ENCODE results near the gene IPO5. TPM values are rescaled to one million over a fixed set of nuclear protein-coding genes. Genes with fewer than 3 reads are reported as not detected.

The IPO5 gene
- total and polyA plus RNA-seq, 2 of the 4 experiments (the other 2 are of a cell fraction), result 89.2 to 270 TPM

- Histone ChIP-seq H3K9me1 (ENCODE audit: insufficient read depth, low read length) (no peaks in the 10 kb centered on the region), H3K4me2 (ENCODE audit: low read depth, low read length) (no peak overlapping the region), H2BK120ac (ENCODE audit: low read depth, low read length) (no peak overlapping the region), H2BK5ac (ENCODE audit: low read depth, low read length, poor library complexity, severe bottlenecking) (no peak overlapping the region), H2BK20ac (ENCODE audit: low read depth, low read length) (no peak overlapping the region), H3K9me3 (ENCODE audit: control insufficient read depth, insufficient read depth, low read length) (no peaks in the 10 kb centered on the region), H2AFZ (replicated peaks; ENCODE audit: low read length, poor library complexity) (no peak overlapping the region), H4K5ac (ENCODE audit: low read depth, low read length) (no peak overlapping the region), H3K56ac (ENCODE audit: extremely low read depth, insufficient read depth, low read length) (no peak overlapping the region), H3K14ac (replicated peaks; ENCODE audit: low read depth, low read length) (no peak overlapping the region), H3K9ac (ENCODE audit: low read depth, low read length) (no peak overlapping the region), H3K79me1 (ENCODE audit: low read depth in 1 of 2, low read length in 2 of 2) (no peaks in the 10 kb centered on the region), H4K20me1 (ENCODE audit: insufficient read depth, low read length) (no peaks in the 10 kb centered on the region), H2AK9ac (replicated peaks; ENCODE audit: low read depth, low read length, poor library complexity) (no peak overlapping the region), H3K4ac (ENCODE audit: low read depth, low read length) (no peak overlapping the region), H3K27me3 (ENCODE audit: control insufficient read depth, insufficient read depth, low read length) (no peaks in the 10 kb centered on the region; the same call in 1 of the 2 replicates), H3K4me1 (ENCODE audit: control insufficient read depth, insufficient read depth, low read length) (no peaks in the 10 kb centered on the region), H2AK5ac (ENCODE audit: low read depth, low read length) (no peak overlapping the region), H3K18ac (ENCODE audit: low read depth, low read length) (no peak overlapping the region), H3K27ac (ENCODE audit: insufficient read depth, low read length) (no peak overlapping the region), H4K91ac (ENCODE audit: insufficient read depth, low read depth, low read length) (no peak overlapping the region), H2BK15ac (ENCODE audit: low read depth, low read length) (no peak overlapping the region), H3K23ac (ENCODE audit: low read depth, low read length) (no peak overlapping the region), H4K8ac (ENCODE audit: low read depth in 2 of 2, low read length in 2 of 2) (no peak overlapping the region), H3K36me3 (ENCODE audit: control insufficient read depth, insufficient read depth, low read length) (no peaks in the 10 kb centered on the region), H3K4me3 (ENCODE audit: insufficient read depth, low read depth, low read length) (no peak overlapping the region)
- in situ Hi-C loops (cut with MboI; ENCODE audit: low sequenced_read_pairs) (no loop called here), dilution Hi-C loops (cut with HindIII; ENCODE audit: low sequenced_read_pairs, unreplicated experiment) (no loop called here), intact Hi-C loops (cut with micrococcal nuclease) (no loop called here)
- POLR2A ChIA-PET (ENCODE audit: unreplicated experiment), result no interaction called here
- CTCF ChIA-PET, result no interaction called here
- no peak for TF ChIP-seq MAZ (IDR thresholded peaks at IDR 0.05; ENCODE audit: borderline replicate concordance, low read depth, low read length)
- no peak for TF ChIP-seq CEBPB (IDR thresholded peaks at IDR 0.05; ENCODE audit: low read depth, low read length)
- TF ChIP-seq RAD21 (IDR thresholded peaks at IDR 0.05; ENCODE audit: low read length), result no peak
- TF ChIP-seq, protein P1, sequence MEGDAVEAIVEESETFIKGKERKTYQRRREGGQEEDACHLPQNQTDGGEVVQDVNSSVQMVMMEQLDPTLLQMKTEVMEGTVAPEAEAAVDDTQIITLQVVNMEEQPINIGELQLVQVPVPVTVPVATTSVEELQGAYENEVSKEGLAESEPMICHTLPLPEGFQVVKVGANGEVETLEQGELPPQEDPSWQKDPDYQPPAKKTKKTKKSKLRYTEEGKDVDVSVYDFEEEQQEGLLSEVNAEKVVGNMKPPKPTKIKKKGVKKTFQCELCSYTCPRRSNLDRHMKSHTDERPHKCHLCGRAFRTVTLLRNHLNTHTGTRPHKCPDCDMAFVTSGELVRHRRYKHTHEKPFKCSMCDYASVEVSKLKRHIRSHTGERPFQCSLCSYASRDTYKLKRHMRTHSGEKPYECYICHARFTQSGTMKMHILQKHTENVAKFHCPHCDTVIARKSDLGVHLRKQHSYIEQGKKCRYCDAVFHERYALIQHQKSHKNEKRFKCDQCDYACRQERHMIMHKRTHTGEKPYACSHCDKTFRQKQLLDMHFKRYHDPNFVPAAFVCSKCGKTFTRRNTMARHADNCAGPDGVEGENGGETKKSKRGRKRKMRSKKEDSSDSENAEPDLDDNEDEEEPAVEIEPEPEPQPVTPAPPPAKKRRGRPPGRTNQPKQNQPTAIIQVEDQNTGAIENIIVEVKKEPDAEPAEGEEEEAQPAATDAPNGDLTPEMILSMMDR (conservative IDR thresholded peaks at IDR 0.05; ENCODE audit: low read depth, low read length), result no peak
- no peak for TF ChIP-seq CHD1 (IDR thresholded peaks at IDR 0.05; ENCODE audit: low read depth, low read length)
- TF ChIP-seq, protein P2, sequence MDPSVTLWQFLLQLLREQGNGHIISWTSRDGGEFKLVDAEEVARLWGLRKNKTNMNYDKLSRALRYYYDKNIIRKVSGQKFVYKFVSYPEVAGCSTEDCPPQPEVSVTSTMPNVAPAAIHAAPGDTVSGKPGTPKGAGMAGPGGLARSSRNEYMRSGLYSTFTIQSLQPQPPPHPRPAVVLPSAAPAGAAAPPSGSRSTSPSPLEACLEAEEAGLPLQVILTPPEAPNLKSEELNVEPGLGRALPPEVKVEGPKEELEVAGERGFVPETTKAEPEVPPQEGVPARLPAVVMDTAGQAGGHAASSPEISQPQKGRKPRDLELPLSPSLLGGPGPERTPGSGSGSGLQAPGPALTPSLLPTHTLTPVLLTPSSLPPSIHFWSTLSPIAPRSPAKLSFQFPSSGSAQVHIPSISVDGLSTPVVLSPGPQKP (IDR thresholded peaks at IDR 0.05; ENCODE audit: borderline replicate concordance, low read depth, low read length), result no peak
- TF ChIP-seq NFE2L2 (IDR thresholded peaks at IDR 0.05; ENCODE audit: low read depth, low read length), result no peak
- no peak for TF ChIP-seq SMC3 (IDR thresholded peaks at IDR 0.05; ENCODE audit: low read depth, low read length)
- no peak for TF ChIP-seq POLR2A (IDR thresholded peaks at IDR 0.05; ENCODE audit: low read depth, low read length)
- TF ChIP-seq RCOR1 (IDR thresholded peaks at IDR 0.05; ENCODE audit: insufficient replicate concordance, low read length), result no peak
- no peak for TF ChIP-seq MXI1 (IDR thresholded peaks at IDR 0.05; ENCODE audit: borderline replicate concordance, low read depth, low read length)
- TF ChIP-seq MAFK (IDR thresholded peaks at IDR 0.05; ENCODE audit: low read depth, low read length), result no peak
- no peak for TF ChIP-seq FOS (IDR thresholded peaks at IDR 0.05; ENCODE audit: low read depth, low read length)
- TF ChIP-seq BHLHE40 (IDR thresholded peaks at IDR 0.05; ENCODE audit: low read depth, low read length), result no peak
- no peak for TF ChIP-seq RFX5 (IDR thresholded peaks at IDR 0.05; ENCODE audit: low read depth, low read length)
- TF ChIP-seq, protein P3, sequence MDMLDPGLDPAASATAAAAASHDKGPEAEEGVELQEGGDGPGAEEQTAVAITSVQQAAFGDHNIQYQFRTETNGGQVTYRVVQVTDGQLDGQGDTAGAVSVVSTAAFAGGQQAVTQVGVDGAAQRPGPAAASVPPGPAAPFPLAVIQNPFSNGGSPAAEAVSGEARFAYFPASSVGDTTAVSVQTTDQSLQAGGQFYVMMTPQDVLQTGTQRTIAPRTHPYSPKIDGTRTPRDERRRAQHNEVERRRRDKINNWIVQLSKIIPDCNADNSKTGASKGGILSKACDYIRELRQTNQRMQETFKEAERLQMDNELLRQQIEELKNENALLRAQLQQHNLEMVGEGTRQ (IDR thresholded peaks at IDR 0.05; ENCODE audit: low read depth, low read length), result no peak
- no CpG with 5 or more reads among the region's 1 CpG for WGBS, 2 experiments (ENCODE audit: extremely low coverage in 2 of 2, insufficient read length in 1 of 2)
- ATAC-seq (ENCODE audit: low read depth), result no peak
- no peak for DNase-seq
- BruUV-seq (replicated peaks), result no TSS peak
Measured at GRCh38 chr13:98071316-98071715, 117.8 kb downstream of the IPO5 start.

Measured in IMR-90 (cell line).